Osteocyte (in vitro differentiated cells): ENCODE measurements around the gene FSTL5. TPM values are rescaled to one million over a fixed set of nuclear protein-coding genes. Genes with fewer than 3 reads are reported as not detected.

Source experiments
- DNase-seq: peaks from one replicate; pipeline ENCODE4 v3.0.0; 2021; ENCODE audit warnings: mixed read lengths; ENCODE audit not compliant: unreplicated experiment; ENCODE audit errors: extremely low spot score
- H3K27ac Mint-ChIP-seq: one replicate; pipeline ENCODE4 v1.8.0; 2021; ENCODE audit warnings: mild to moderate bottlenecking, mixed read lengths; ENCODE audit not compliant: unreplicated experiment
- H3K27me3 Mint-ChIP-seq: one replicate; pipeline ENCODE4 v1.8.0; 2021; ENCODE audit warnings: mixed read lengths; ENCODE audit not compliant: unreplicated experiment
- H3K36me3 Mint-ChIP-seq: one replicate; pipeline ENCODE4 v1.8.0; 2021; ENCODE audit warnings: mixed read lengths; ENCODE audit not compliant: unreplicated experiment
- H3K4me1 Mint-ChIP-seq: one replicate; pipeline ENCODE4 v1.8.0; 2021; ENCODE audit warnings: mixed read lengths; ENCODE audit not compliant: unreplicated experiment
- H3K4me3 Mint-ChIP-seq: one replicate; pipeline ENCODE4 v1.8.0; 2021; ENCODE audit warnings: mild to moderate bottlenecking, moderate library complexity, mixed read lengths; ENCODE audit not compliant: unreplicated experiment
- H3K9me3 Mint-ChIP-seq: one replicate; pipeline ENCODE4 v1.8.0; 2021; ENCODE audit warnings: mixed read lengths; ENCODE audit not compliant: unreplicated experiment
- total RNA-seq: library from RNA; stranded (reverse); gene quantifications from 2 replicates; pipeline ENCODE4 v1.2.1, GENCODE V29; 2021
- TF ChIP-seq, protein P1 (sequence below): fragments of 200-600 bp; sonication (generic); IDR thresholded peaks from 2 replicates; pipeline ENCODE4 v1.5.0; 2021; ENCODE audit warnings: antibody characterized with exemption, mild to moderate bottlenecking, moderate library complexity

Gene FSTL5
- total RNA-seq, 1 donor from 2014 or later = 0.11 TPM

- no peaks in the 10 kb centered on the region for H3K9me3 Mint-ChIP-seq
- no peaks in the 10 kb centered on the region for H3K36me3 Mint-ChIP-seq
- H3K4me1 Mint-ChIP-seq = no peaks in the 10 kb centered on the region
- no peak overlapping the region for H3K27ac Mint-ChIP-seq
- H3K27me3 Mint-ChIP-seq = peaks cover 2% of the 10 kb centered on the region
- no peak overlapping the region for H3K4me3 Mint-ChIP-seq
- TF ChIP-seq, protein P1, sequence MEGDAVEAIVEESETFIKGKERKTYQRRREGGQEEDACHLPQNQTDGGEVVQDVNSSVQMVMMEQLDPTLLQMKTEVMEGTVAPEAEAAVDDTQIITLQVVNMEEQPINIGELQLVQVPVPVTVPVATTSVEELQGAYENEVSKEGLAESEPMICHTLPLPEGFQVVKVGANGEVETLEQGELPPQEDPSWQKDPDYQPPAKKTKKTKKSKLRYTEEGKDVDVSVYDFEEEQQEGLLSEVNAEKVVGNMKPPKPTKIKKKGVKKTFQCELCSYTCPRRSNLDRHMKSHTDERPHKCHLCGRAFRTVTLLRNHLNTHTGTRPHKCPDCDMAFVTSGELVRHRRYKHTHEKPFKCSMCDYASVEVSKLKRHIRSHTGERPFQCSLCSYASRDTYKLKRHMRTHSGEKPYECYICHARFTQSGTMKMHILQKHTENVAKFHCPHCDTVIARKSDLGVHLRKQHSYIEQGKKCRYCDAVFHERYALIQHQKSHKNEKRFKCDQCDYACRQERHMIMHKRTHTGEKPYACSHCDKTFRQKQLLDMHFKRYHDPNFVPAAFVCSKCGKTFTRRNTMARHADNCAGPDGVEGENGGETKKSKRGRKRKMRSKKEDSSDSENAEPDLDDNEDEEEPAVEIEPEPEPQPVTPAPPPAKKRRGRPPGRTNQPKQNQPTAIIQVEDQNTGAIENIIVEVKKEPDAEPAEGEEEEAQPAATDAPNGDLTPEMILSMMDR = no peak
- DNase-seq = no peak
Observed at GRCh38 chr4:161813889-161814288, 349.9 kb downstream of the FSTL5 start.

- Mint-ChIP-seq H3K4me3 (no peak overlapping the region), H3K36me3 (no peaks in the 10 kb centered on the region), H3K9me3 (no peaks in the 10 kb centered on the region), H3K27ac (no peak overlapping the region), H3K27me3 (peaks cover 2% of the 10 kb centered on the region), H3K4me1 (no peaks in the 10 kb centered on the region)
- DNase-seq = no peak
- TF ChIP-seq, protein P1 = no peak
Observed at GRCh38 chr4:161813389-161813788, 350.4 kb downstream of the FSTL5 start.

DNA sequence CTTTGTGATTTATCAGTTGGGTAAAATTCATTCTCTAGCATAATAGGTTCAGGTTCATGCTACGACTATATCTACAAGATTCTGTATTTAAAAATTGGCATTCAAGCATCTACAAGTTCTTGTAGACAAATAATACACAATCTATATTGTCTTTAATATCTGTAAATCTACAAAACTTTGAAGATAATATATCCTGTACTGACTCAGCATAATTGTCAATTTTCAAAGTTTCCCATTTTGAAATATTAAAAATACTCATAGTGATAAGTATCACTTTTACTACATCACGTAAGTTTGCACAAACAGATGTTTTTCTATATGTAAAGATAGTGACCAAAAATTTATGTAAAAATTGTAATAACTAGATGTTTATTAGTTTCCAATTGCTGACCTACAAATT, 360.6 kb downstream of the FSTL5 start:
- Mint-ChIP-seq H3K9me3 (no peaks in the 10 kb centered on the region), H3K4me1 (no peaks in the 10 kb centered on the region), H3K36me3 (no peaks in the 10 kb centered on the region), H3K27me3 (peaks cover 33% of the 10 kb centered on the region), H3K27ac (no peak overlapping the region), H3K4me3 (no peak overlapping the region)
- no peak for DNase-seq
- TF ChIP-seq, protein P1 = no peak

- Mint-ChIP-seq H3K27me3 (peaks cover 32% of the 10 kb centered on the region), H3K27ac (no peak overlapping the region), H3K4me1 (no peaks in the 10 kb centered on the region), H3K4me3 (no peak overlapping the region), H3K9me3 (no peaks in the 10 kb centered on the region), H3K36me3 (no peaks in the 10 kb centered on the region)
- DNase-seq = no peak
- TF ChIP-seq, protein P1 = no peak
Observed at GRCh38 chr4:161799710-161800109, 364.1 kb downstream of the FSTL5 start.

- Mint-ChIP-seq H3K4me3 (no peak overlapping the region), H3K36me3 (no peaks in the 10 kb centered on the region), H3K9me3 (no peaks in the 10 kb centered on the region), H3K27ac (no peak overlapping the region), H3K4me1 (no peaks in the 10 kb centered on the region), H3K27me3 (peaks cover 2% of the 10 kb centered on the region)
- TF ChIP-seq, protein P1 = no peak
- no peak for DNase-seq
Observed at GRCh38 chr4:161792991-161793390, 370.8 kb downstream of the FSTL5 start.
